Skeletal muscle tissue (tissue), 4 donors: ENCODE data around the gene METAP1D. TPM values are rescaled to one million over a fixed set of nuclear protein-coding genes. Genes with fewer than 3 reads are reported as not detected.
A peak's percentile ranks its signal among the peaks of the same experiment; 100 is the strongest.

Source experiments
- H3K27ac ChIP-seq: one replicate; pipeline ENCODE4 v1.7.0; 2013; ENCODE audit warnings: mild to moderate bottlenecking, low read depth, low read length, inconsistent platforms
- H3K27me3 ChIP-seq, 3 donors: one replicate each; pipeline ENCODE4 v1.7.0; 2013; ENCODE audit warnings: low read length in 3 of 3; ENCODE audit not compliant: control insufficient read depth in 3 of 3, insufficient read depth in 3 of 3
- H3K36me3 ChIP-seq, 3 donors: one replicate each; pipeline ENCODE4 v1.7.0; 2013; ENCODE audit warnings: low read length in 3 of 3; ENCODE audit not compliant: control insufficient read depth in 3 of 3, insufficient read depth in 3 of 3
- H3K4me1 ChIP-seq, 3 donors: one replicate each; pipeline ENCODE4 v1.7.0; 2013; ENCODE audit warnings: low read length in 3 of 3, mild to moderate bottlenecking in 3 of 3; ENCODE audit not compliant: control insufficient read depth in 3 of 3, insufficient read depth in 3 of 3
- H3K4me3 ChIP-seq, 3 donors: one replicate each; pipeline ENCODE4 v1.7.0; 2013; ENCODE audit warnings: low read length in 3 of 3
- H3K9ac ChIP-seq, 3 donors: one replicate each; pipeline ENCODE4 v1.7.0; 2013; ENCODE audit warnings: low read length in 3 of 3, mild to moderate bottlenecking in 3 of 3, moderate library complexity in 2 of 3, low read depth in 1 of 3
- H3K9me3 ChIP-seq, 3 donors: one replicate each; pipeline ENCODE4 v1.7.0; 2013; ENCODE audit warnings: low read length in 3 of 3; ENCODE audit not compliant: control insufficient read depth in 3 of 3
- total RNA-seq: library from RNA; depleted of rRNA; stranded (reverse); fragments of >200 nt; gene quantifications from one replicate; pipeline ENCODE4 v1.2.3, GENCODE V29; 2014
- donor health status: Osteomylitis.

METAP1D gene
- total RNA-seq, 1 donor from 2014 or later = 8.9 TPM

GRCh38 chr2:172095146-172095904 lies 95.6 kb downstream of the METAP1D start:
- Histone ChIP-seq H3K27me3 (peaks cover 95 to 98% (median 97%) of the 10 kb centered on the region in 3 donors), H3K27ac (no peak overlapping the region), H3K9ac (peak overlapping the region in 1 of 3 donors; percentile 45), H3K9me3 (no peaks in the 10 kb centered on the region), H3K4me1 (peaks cover 28 to 45% (median 39%) of the 10 kb centered on the region in 3 donors), H3K4me3 (peak overlapping the region; percentile 23 to 64 (median 63)), H3K36me3 (no peaks in the 10 kb centered on the region)

GRCh38 chr2:172095905-172096625 lies 96.3 kb downstream of the METAP1D start:
- Histone ChIP-seq H3K9ac (no peak overlapping the region), H3K4me3 (peak overlapping the region; percentile 23 to 56 (median 48)), H3K27me3 (peaks cover 96 to 98% (median 98%) of the 10 kb centered on the region in 3 donors), H3K36me3 (no peaks in the 10 kb centered on the region), H3K9me3 (no peaks in the 10 kb centered on the region), H3K4me1 (peaks cover 30 to 52% (median 41%) of the 10 kb centered on the region in 3 donors), H3K27ac (no peak overlapping the region)

GRCh38 chr2:172096626-172097547 lies 97.1 kb downstream of the METAP1D start:
- H3K27ac ChIP-seq = no peak overlapping the region
- no peaks in the 10 kb centered on the region for H3K9me3 ChIP-seq
- H3K9ac ChIP-seq = peak overlapping the region in 1 of 3 donors; percentile 45
- no peaks in the 10 kb centered on the region for H3K36me3 ChIP-seq
- H3K4me1 ChIP-seq = peaks cover 38 to 60% (median 49%) of the 10 kb centered on the region in 3 donors
- peak overlapping the region; percentile 48 to 60 (median 56) for H3K4me3 ChIP-seq
- peaks cover 98 to 99% (median 98%) of the 10 kb centered on the region in 3 donors for H3K27me3 ChIP-seq

GRCh38 chr2:172097557-172098131 lies 97.9 kb downstream of the METAP1D start:
- Histone ChIP-seq H3K27me3 (peaks cover 97 to 99% (median 97%) of the 10 kb centered on the region in 3 donors), H3K4me3 (no peak overlapping the region), H3K36me3 (no peaks in the 10 kb centered on the region), H3K4me1 (peaks cover 43 to 67% (median 55%) of the 10 kb centered on the region in 3 donors), H3K27ac (no peak overlapping the region), H3K9ac (no peak overlapping the region), H3K9me3 (no peaks in the 10 kb centered on the region)

- no peak overlapping the region for H3K4me3 ChIP-seq
- H3K4me1 ChIP-seq = peaks cover 47 to 72% (median 61%) of the 10 kb centered on the region in 3 donors
- H3K9ac ChIP-seq = no peak overlapping the region
These were observed 98.5 kb downstream of the METAP1D start for GRCh38 chr2:172098287-172098649.

GRCh38 chr2:172098650-172099471 lies 99.1 kb downstream of the METAP1D start:
- peak overlapping the region in 1 of 3 donors; percentile 33 for H3K9ac ChIP-seq
- H3K36me3 ChIP-seq = no peaks in the 10 kb centered on the region
- peaks cover 96 to 98% (median 96%) of the 10 kb centered on the region in 3 donors for H3K27me3 ChIP-seq
- H3K9me3 ChIP-seq = no peaks in the 10 kb centered on the region
- H3K4me1 ChIP-seq = peaks cover 50 to 72% (median 61%) of the 10 kb centered on the region in 3 donors
- no peak overlapping the region for H3K27ac ChIP-seq
- H3K4me3 ChIP-seq = peak overlapping the region in 2 of 3 donors; percentile 16 to 50

More at GRCh38 chr2:172098287-172098649, 98.5 kb downstream of the METAP1D start:
- Histone ChIP-seq H3K36me3 (no peaks in the 10 kb centered on the region), H3K9me3 (no peaks in the 10 kb centered on the region), H3K27ac (no peak overlapping the region), H3K27me3 (peaks cover 96 to 98% (median 98%) of the 10 kb centered on the region in 3 donors)

- H3K9ac ChIP-seq = no peak overlapping the region
- H3K4me1 ChIP-seq = peaks cover 50 to 70% (median 61%) of the 10 kb centered on the region in 3 donors
- H3K36me3 ChIP-seq = no peaks in the 10 kb centered on the region
- peaks cover 96 to 98% (median 97%) of the 10 kb centered on the region in 3 donors for H3K27me3 ChIP-seq
- no peak overlapping the region for H3K27ac ChIP-seq
- no peak overlapping the region for H3K4me3 ChIP-seq
- no peaks in the 10 kb centered on the region for H3K9me3 ChIP-seq
These were observed 99.8 kb downstream of the METAP1D start for GRCh38 chr2:172099472-172100079.

GRCh38 chr2:172100080-172100934 lies 100.6 kb downstream of the METAP1D start:
- Histone ChIP-seq H3K27ac (no peak overlapping the region), H3K9me3 (no peaks in the 10 kb centered on the region), H3K36me3 (no peaks in the 10 kb centered on the region), H3K4me3 (no peak overlapping the region), H3K9ac (no peak overlapping the region), H3K4me1 (peaks cover 45 to 63% (median 55%) of the 10 kb centered on the region in 3 donors), H3K27me3 (peaks cover 96 to 98% (median 97%) of the 10 kb centered on the region in 3 donors)
